Glutamatergic neuron (in vitro differentiated cells): ENCODE data around the gene ATRNL1. TPM values are rescaled to one million over a fixed set of nuclear protein-coding genes. Genes with fewer than 3 reads are reported as not detected.

ENCODE experiments used
- DNase-seq: peaks from one replicate; pipeline ENCODE4 v3.0.0; 2022
- H3K27ac Mint-ChIP-seq: one replicate; pipeline ENCODE4 v1.8.0; 2020; ENCODE audit warnings: mild to moderate bottlenecking, mixed read lengths, inconsistent platforms; ENCODE audit not compliant: unreplicated experiment
- H3K27me3 Mint-ChIP-seq: one replicate; pipeline ENCODE4 v1.8.0; 2020; ENCODE audit warnings: mild to moderate bottlenecking, moderate library complexity, mixed read lengths, inconsistent platforms; ENCODE audit not compliant: unreplicated experiment
- H3K36me3 Mint-ChIP-seq: one replicate; pipeline ENCODE4 v1.8.0; 2020; ENCODE audit warnings: mild to moderate bottlenecking, mixed read lengths, inconsistent platforms; ENCODE audit not compliant: unreplicated experiment
- H3K4me1 Mint-ChIP-seq: one replicate; pipeline ENCODE4 v1.8.0; 2020; ENCODE audit warnings: mild to moderate bottlenecking, low read depth, mixed read lengths, inconsistent platforms; ENCODE audit not compliant: unreplicated experiment
- H3K4me3 Mint-ChIP-seq: one replicate; pipeline ENCODE4 v1.8.0; 2020; ENCODE audit warnings: mild to moderate bottlenecking, mixed read lengths, inconsistent platforms; ENCODE audit not compliant: unreplicated experiment
- H3K9me3 Mint-ChIP-seq: one replicate; pipeline ENCODE4 v1.8.0; 2020; ENCODE audit warnings: mild to moderate bottlenecking, moderate library complexity, mixed read lengths, inconsistent platforms; ENCODE audit not compliant: unreplicated experiment
- CTCF ChIP-seq: fragments of 200-600 bp; sonication (generic); IDR thresholded peaks from one replicate; pipeline ENCODE4 v1.5.0; 2021; ENCODE audit not compliant: partially characterized antibody, unreplicated experiment
- total RNA-seq: library from RNA; stranded (reverse); fragmentation: NEBNext Ultra II Directional; extraction: Animal tissue kit (Norgen Biotek cat#: 25700); gene quantifications from one replicate; pipeline ENCODE4 v1.2.1, GENCODE V29; 2021; ENCODE audit not compliant: unreplicated experiment

The ATRNL1 gene
- total RNA-seq, 1 donor from 2014 or later = 35.9 TPM

DNA sequence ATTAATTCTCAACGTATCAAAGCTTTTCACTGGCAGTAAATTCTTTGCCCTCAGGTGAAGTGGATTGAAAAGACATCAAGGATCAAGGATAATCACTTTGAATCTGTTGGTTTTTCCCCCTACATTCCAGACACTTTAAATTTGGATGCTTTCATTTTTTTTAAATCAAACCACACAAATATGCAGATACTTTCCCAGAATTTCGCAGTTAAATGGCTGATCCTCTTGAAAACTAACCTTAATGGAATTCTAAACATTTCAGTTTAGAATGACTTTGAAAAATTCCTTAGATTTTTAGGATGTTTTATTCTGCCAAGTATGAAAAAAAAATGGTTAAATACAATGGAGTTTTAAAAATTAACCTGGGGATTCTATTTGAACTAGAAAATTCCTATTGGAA lies 853.9 kb downstream of the ATRNL1 start:
- Mint-ChIP-seq H3K4me3 (no peak overlapping the region), H3K36me3 (peaks cover 4% of the 10 kb centered on the region), H3K4me1 (peaks cover 11% of the 10 kb centered on the region), H3K27me3 (no peaks in the 10 kb centered on the region), H3K9me3 (no peaks in the 10 kb centered on the region), H3K27ac (no peak overlapping the region)
- DNase-seq = no peak
- no peak for TF ChIP-seq CTCF

GRCh38 chr10:115948465-115948864 lies 855.3 kb downstream of the ATRNL1 start:
- Mint-ChIP-seq H3K4me1 (peaks cover 22% of the 10 kb centered on the region), H3K9me3 (no peaks in the 10 kb centered on the region), H3K4me3 (no peak overlapping the region), H3K36me3 (peaks cover 4% of the 10 kb centered on the region), H3K27ac (no peak overlapping the region), H3K27me3 (no peaks in the 10 kb centered on the region)
- peak; percentile 64 for TF ChIP-seq CTCF
- DNase-seq = no peak

DNA sequence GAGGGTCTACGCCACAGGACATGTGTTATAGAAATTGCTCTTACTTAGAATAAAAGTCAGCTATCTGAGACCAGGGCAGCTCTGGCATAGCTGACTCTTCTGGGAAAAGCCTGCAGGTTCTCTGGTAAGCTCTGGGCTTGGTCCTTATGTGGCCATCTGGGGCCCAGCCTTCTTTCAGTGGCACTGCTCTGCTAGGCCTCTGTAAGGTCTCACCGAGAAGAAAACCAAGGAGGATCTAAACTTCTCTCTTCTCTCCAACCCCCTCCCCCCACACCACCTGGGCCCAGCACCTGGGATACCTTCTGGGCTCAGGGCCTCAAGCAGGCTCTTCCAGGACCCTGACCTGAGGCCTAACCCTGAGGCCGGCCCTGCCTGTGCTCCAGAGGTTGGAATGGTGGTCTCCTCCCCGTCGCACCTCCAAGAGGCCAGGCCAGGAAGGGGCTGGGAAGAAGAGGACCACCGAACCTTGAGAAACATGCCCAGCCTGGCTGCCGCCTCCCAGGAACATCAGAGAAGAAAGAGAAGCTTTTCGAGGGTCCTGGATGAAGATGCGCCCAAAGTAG lies 856.2 kb downstream of the ATRNL1 start:
- Mint-ChIP-seq H3K4me3 (no peak overlapping the region), H3K27ac (no peak overlapping the region), H3K9me3 (no peaks in the 10 kb centered on the region), H3K4me1 (peaks cover 23% of the 10 kb centered on the region), H3K27me3 (no peaks in the 10 kb centered on the region), H3K36me3 (no peaks in the 10 kb centered on the region)
- no peak for DNase-seq
- no peak for TF ChIP-seq CTCF

DNA sequence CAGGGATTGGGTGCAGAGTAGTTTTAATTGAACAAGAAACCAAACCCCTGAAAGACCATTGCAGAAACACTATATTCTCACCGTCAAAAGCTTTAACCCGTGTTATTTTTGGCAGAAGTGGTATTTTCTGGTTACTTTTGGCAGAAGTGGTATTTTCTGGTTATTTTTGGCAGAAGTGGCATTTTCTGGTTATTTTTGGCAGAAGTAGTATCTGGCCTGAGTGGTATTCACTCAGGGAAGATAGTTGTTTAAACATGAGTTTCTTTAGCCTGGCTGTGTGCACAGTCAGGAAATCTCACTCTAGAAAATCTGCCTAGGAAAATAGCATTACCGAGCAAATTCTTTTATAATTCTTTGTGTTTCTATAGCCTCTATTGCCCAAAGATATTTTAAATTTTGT lies 857.2 kb downstream of the ATRNL1 start:
- H3K4me1 Mint-ChIP-seq = peaks cover 23% of the 10 kb centered on the region
- TF ChIP-seq CTCF = no peak
- no peak for DNase-seq

DNA sequence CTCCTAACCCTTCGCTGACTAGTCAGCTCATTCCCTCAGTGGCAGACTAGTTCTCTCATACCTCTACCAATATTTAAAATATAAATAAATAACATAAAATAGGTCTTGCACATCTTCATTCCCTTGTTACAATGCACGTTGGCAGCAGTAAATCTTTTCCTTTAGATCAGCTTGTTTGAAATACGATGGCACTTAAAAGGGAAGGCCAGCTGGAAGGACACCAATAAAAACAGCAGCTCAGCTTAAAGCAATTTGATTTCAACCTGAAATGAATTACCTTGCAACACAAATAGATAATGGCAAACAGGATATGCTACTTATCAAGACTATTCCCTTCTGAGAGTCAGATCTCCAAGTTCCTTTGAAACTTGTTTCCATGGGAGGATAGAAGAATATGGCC lies 858.1 kb downstream of the ATRNL1 start:
- peaks cover 3% of the 10 kb centered on the region for H3K9me3 Mint-ChIP-seq
- H3K36me3 Mint-ChIP-seq = no peaks in the 10 kb centered on the region
- no peaks in the 10 kb centered on the region for H3K27me3 Mint-ChIP-seq
- no peak for DNase-seq
- no peak overlapping the region for H3K4me3 Mint-ChIP-seq
- H3K4me1 Mint-ChIP-seq = peaks cover 23% of the 10 kb centered on the region
- TF ChIP-seq CTCF = no peak
- no peak overlapping the region for H3K27ac Mint-ChIP-seq

More for the DNA sequence above, 857.2 kb downstream of the ATRNL1 start:
- Mint-ChIP-seq H3K9me3 (peaks cover under 1% of the 10 kb centered on the region), H3K36me3 (no peaks in the 10 kb centered on the region), H3K27ac (no peak overlapping the region), H3K4me3 (no peak overlapping the region), H3K27me3 (no peaks in the 10 kb centered on the region)
